Neural cell (in vitro differentiated cells): ENCODE measurements around the gene FHAD1. TPM values are rescaled to one million over a fixed set of nuclear protein-coding genes. Genes with fewer than 3 reads are reported as not detected.

Source experiments
- H2AFZ ChIP-seq: fragments of 200-600, 300-800 bp; sonication (generic), shearing (Covaris generic); 2 replicates; pipeline ENCODE4 v1.6.0; 2014; ENCODE audit warnings: low read depth, mild to moderate bottlenecking, antibody characterized with exemption, low read length, moderate library complexity
- H3F3A ChIP-seq: fragments of 200-600 bp; shearing (Covaris generic); 2 replicates; pipeline ENCODE4 v1.6.1; 2016; ENCODE audit warnings: mild to moderate bottlenecking, moderate library complexity, mixed read lengths, antibody characterized with exemption, low read length; ENCODE audit not compliant: insufficient read depth, poor library complexity, severe bottlenecking
- H3K27ac ChIP-seq: fragments of 200-600, 300-800 bp; sonication (generic), shearing (Covaris generic); 2 replicates; pipeline ENCODE4 v1.5.1; 2014; ENCODE audit warnings: mild to moderate bottlenecking, low read length, moderate library complexity
- H3K27me3 ChIP-seq: fragments of 300-800, 200-600 bp; sonication (generic), shearing (Covaris generic); 2 replicates; pipeline ENCODE4 v1.6.0; 2014; ENCODE audit warnings: mild to moderate bottlenecking, low read depth, low read length, moderate library complexity; ENCODE audit not compliant: insufficient read depth
- H3K36me3 ChIP-seq: fragments of 300-800, 200-600 bp; sonication (generic), shearing (Covaris generic); 2 replicates; pipeline ENCODE4 v1.5.1; 2014; ENCODE audit warnings: mild to moderate bottlenecking, antibody characterized with exemption, low read length, moderate library complexity; ENCODE audit not compliant: insufficient read depth
- H3K4me2 ChIP-seq: fragments of 300-800, 200-600 bp; sonication (generic), shearing (Covaris generic); 2 replicates; pipeline ENCODE4 v1.6.0; 2014; ENCODE audit warnings: mild to moderate bottlenecking, low read length
- H3K4me3 ChIP-seq: fragments of 300-800, 200-600 bp; sonication (generic), shearing (Covaris generic); 2 replicates; pipeline ENCODE4 v1.5.1; 2014; ENCODE audit warnings: mild to moderate bottlenecking, low read length, moderate library complexity
- H3K79me2 ChIP-seq: fragments of 200-600 bp; shearing (Covaris generic); replicated peaks from 2 replicates; pipeline ENCODE4 v1.6.0; 2014; ENCODE audit warnings: mild to moderate bottlenecking, low read length, moderate library complexity; ENCODE audit not compliant: insufficient read depth
- H3K9ac ChIP-seq: fragments of 300-800, 200-600 bp; sonication (generic), shearing (Covaris generic); 2 replicates; pipeline ENCODE4 v1.6.1; 2016; ENCODE audit warnings: mild to moderate bottlenecking, low read length, mixed read lengths
- H3K9me2 ChIP-seq: fragments of 200-600 bp; shearing (Covaris generic); 2 replicates; pipeline ENCODE4 v1.6.1; 2016; ENCODE audit warnings: mild to moderate bottlenecking, low read length, mixed read lengths; ENCODE audit not compliant: insufficient read depth
- H3K9me3 ChIP-seq: fragments of 200-600, 300-800 bp; sonication (generic), shearing (Covaris generic); 2 replicates; pipeline ENCODE4 v1.6.1; 2016; ENCODE audit warnings: mild to moderate bottlenecking, mixed run types, low read length, moderate library complexity, mixed read lengths
- H4K20me1 ChIP-seq: fragments of 200-600 bp; shearing (Covaris generic); 2 replicates; pipeline ENCODE4 v1.6.1; 2016; ENCODE audit warnings: mild to moderate bottlenecking, mixed run types; ENCODE audit not compliant: insufficient read depth
- CTCF ChIP-seq: fragments of 450-650 bp; IDR thresholded peaks from 2 replicates; pipeline ENCODE4 v1.5.1; 2014; ENCODE audit warnings: antibody characterized with exemption, mild to moderate bottlenecking, moderate library complexity; ENCODE audit not compliant: poor library complexity, severe bottlenecking
- EP300 ChIP-seq: fragments of 450-650 bp; conservative IDR thresholded peaks from 2 replicates; pipeline ENCODE4 v1.6.1; 2014; ENCODE audit warnings: antibody characterized with exemption, mild to moderate bottlenecking, moderate library complexity; ENCODE audit not compliant: poor library complexity, severe bottlenecking
- EZH2 ChIP-seq: fragments of 200-600, 300-800 bp; shearing (Covaris generic), sonication (generic); IDR thresholded peaks from 2 replicates; pipeline ENCODE4 v1.6.1; 2014; ENCODE audit warnings: antibody characterized with exemption, low read length, borderline replicate concordance, mild to moderate bottlenecking; ENCODE audit not compliant: insufficient read depth, poor library complexity, severe bottlenecking
- MXI1 ChIP-seq: fragments of 450-650 bp; conservative IDR thresholded peaks from 2 replicates; pipeline ENCODE4 v1.6.1; 2014; ENCODE audit warnings: antibody characterized with exemption, mild to moderate bottlenecking; ENCODE audit not compliant: poor library complexity, severe bottlenecking
- POLR2AphosphoS5 ChIP-seq: IDR thresholded peaks from 2 replicates; pipeline ENCODE4 v1.6.1; 2012
- RAD21 ChIP-seq: fragments of 450-650 bp; conservative IDR thresholded peaks from 2 replicates; pipeline ENCODE4 v1.6.1; 2014; ENCODE audit warnings: antibody characterized with exemption, mild to moderate bottlenecking, moderate library complexity
- REST ChIP-seq: IDR thresholded peaks from 2 replicates; pipeline ENCODE4 v1.6.1; 2012; ENCODE audit warnings: borderline replicate concordance
- SMC3 ChIP-seq: fragments of 450-650 bp; conservative IDR thresholded peaks from 2 replicates; pipeline ENCODE4 v1.6.1; 2014; ENCODE audit warnings: antibody characterized with exemption, mild to moderate bottlenecking, moderate library complexity; ENCODE audit not compliant: poor library complexity
- TAF1 ChIP-seq: IDR thresholded peaks from 2 replicates; pipeline ENCODE4 v1.6.1; 2012; ENCODE audit warnings: low read depth
- polyA plus RNA-seq: library from polyadenylated mRNA; depleted of rRNA; stranded (reverse); fragments of >200 nt; gene quantifications from 2 replicates; pipeline ENCODE4 v1.2.3, GENCODE V29; 2014

Gene FHAD1
- polyA plus RNA-seq, 1 donor from 2014 or later, result 0.46 TPM

GRCh38 chr1:15201849-15202551 lies 45.0 kb upstream of the FHAD1 start:
- H3K27ac ChIP-seq, result no peak overlapping the region

GRCh38 chr1:15204931-15205330 lies 42.1 kb upstream of the FHAD1 start:
- Histone ChIP-seq H3K9me2 (no peaks in the 10 kb centered on the region), H2AFZ (no peak overlapping the region), H3K79me2 (no peaks in the 10 kb centered on the region), H3K36me3 (no peaks in the 10 kb centered on the region), H3K4me3 (no peak overlapping the region), H3K9ac (no peak overlapping the region), H3K27ac (no peak overlapping the region), H3F3A (no peaks in the 10 kb centered on the region), H3K9me3 (no peaks in the 10 kb centered on the region), H4K20me1 (no peaks in the 10 kb centered on the region), H3K4me2 (no peak overlapping the region), H3K27me3 (no peaks in the 10 kb centered on the region)
- TF ChIP-seq SMC3 (no peak), REST (no peak), EZH2 (no peak), EP300 (no peak), MXI1 (no peak), RAD21 (no peak)

More at GRCh38 chr1:15201849-15202551, 45.0 kb upstream of the FHAD1 start:
- Histone ChIP-seq H3K9ac (no peak overlapping the region), H3K27me3 (no peaks in the 10 kb centered on the region), H2AFZ (no peak overlapping the region), H3K36me3 (no peaks in the 10 kb centered on the region), H3K4me3 (no peak overlapping the region), H3F3A (no peaks in the 10 kb centered on the region), H4K20me1 (no peaks in the 10 kb centered on the region), H3K9me2 (no peaks in the 10 kb centered on the region), H3K9me3 (no peaks in the 10 kb centered on the region), H3K4me2 (no peak overlapping the region), H3K79me2 (no peaks in the 10 kb centered on the region)
- TF ChIP-seq EZH2, result no peak
- no peak for TF ChIP-seq POLR2AphosphoS5
- no peak for TF ChIP-seq REST
- no peak for TF ChIP-seq TAF1
- TF ChIP-seq CTCF, result no peak
- TF ChIP-seq EP300, result no peak
- no peak for TF ChIP-seq SMC3
- no peak for TF ChIP-seq RAD21
- no peak for TF ChIP-seq MXI1
